Measurements from ENCODE around the gene CLNK. TPM values are rescaled to one million over a fixed set of nuclear protein-coding genes. Genes with fewer than 3 reads are reported as not detected.

Gene CLNK
- total RNA-seq, 1 experiment from 2014 or later = not detected

- no peak overlapping the region for H3K27ac ChIP-seq (ENCODE audit: insufficient read length, low read depth, low read length)
- TF ChIP-seq, protein P1, sequence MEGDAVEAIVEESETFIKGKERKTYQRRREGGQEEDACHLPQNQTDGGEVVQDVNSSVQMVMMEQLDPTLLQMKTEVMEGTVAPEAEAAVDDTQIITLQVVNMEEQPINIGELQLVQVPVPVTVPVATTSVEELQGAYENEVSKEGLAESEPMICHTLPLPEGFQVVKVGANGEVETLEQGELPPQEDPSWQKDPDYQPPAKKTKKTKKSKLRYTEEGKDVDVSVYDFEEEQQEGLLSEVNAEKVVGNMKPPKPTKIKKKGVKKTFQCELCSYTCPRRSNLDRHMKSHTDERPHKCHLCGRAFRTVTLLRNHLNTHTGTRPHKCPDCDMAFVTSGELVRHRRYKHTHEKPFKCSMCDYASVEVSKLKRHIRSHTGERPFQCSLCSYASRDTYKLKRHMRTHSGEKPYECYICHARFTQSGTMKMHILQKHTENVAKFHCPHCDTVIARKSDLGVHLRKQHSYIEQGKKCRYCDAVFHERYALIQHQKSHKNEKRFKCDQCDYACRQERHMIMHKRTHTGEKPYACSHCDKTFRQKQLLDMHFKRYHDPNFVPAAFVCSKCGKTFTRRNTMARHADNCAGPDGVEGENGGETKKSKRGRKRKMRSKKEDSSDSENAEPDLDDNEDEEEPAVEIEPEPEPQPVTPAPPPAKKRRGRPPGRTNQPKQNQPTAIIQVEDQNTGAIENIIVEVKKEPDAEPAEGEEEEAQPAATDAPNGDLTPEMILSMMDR (conservative IDR thresholded peaks at IDR 0.05) = no peak
- no peak overlapping the region for H3K18ac ChIP-seq (ENCODE audit: insufficient read length, low read depth, low read length)
- H3K9me3 Mint-ChIP-seq = no peaks in the 10 kb centered on the region
- no peak for DNase-seq
- no peaks in the 10 kb centered on the region for H4K20me1 ChIP-seq (ENCODE audit: control insufficient read depth, insufficient read depth, insufficient read length)
- H3T11ph ChIP-seq (ENCODE audit: low read length) = no peak overlapping the region
- H2BK120ac ChIP-seq (ENCODE audit: low read depth, low read length, poor library complexity, severe bottlenecking) = no peak overlapping the region
- no peak overlapping the region for H4K91ac ChIP-seq (ENCODE audit: insufficient read length, low read depth, low read length)
- H3K56ac ChIP-seq (ENCODE audit: insufficient read length, low read depth, low read length) = no peak overlapping the region
- no peaks in the 10 kb centered on the region for H3K23me2 ChIP-seq (ENCODE audit: insufficient read length, low read depth, low read length, poor library complexity, severe bottlenecking)
- no peak overlapping the region for H3K4me3 Mint-ChIP-seq
- peaks cover 2% of the 10 kb centered on the region; the same call in 1 of the 2 replicates for H3K27me3 Mint-ChIP-seq (ENCODE audit: low read depth)
- H3K4me2 ChIP-seq (ENCODE audit: insufficient read depth, insufficient read length, low read length) = no peak overlapping the region
- no peaks in the 10 kb centered on the region for H3K27me3 ChIP-seq (ENCODE audit: insufficient read depth, low read length)
- no peaks in the 10 kb centered on the region for H3K79me2 ChIP-seq (ENCODE audit: insufficient read depth, low read length)
- H2BK12ac ChIP-seq (ENCODE audit: insufficient read length, low read depth, low read length) = no peak overlapping the region
- no peak overlapping the region for H2BK20ac ChIP-seq (ENCODE audit: low read depth, low read length, poor library complexity, severe bottlenecking)
- no peak overlapping the region for H4K5ac ChIP-seq (ENCODE audit: insufficient read length, low read depth, low read length)
- no peak overlapping the region for H3K4ac ChIP-seq (ENCODE audit: low read depth, low read length)
- no peak overlapping the region for H3K23ac ChIP-seq (ENCODE audit: insufficient read length, low read depth, low read length)
- H3K14ac ChIP-seq (ENCODE audit: insufficient read depth, low read length) = no peak overlapping the region
- H3K36me3 Mint-ChIP-seq (ENCODE audit: insufficient read depth in 1 of 3, low read depth in 3 of 3) = no peaks in the 10 kb centered on the region
- no peak overlapping the region for H2AK5ac ChIP-seq (ENCODE audit: insufficient read length, low read length)
- no peaks in the 10 kb centered on the region for H3K4me1 ChIP-seq (ENCODE audit: insufficient read depth, low read length)
- H3K9ac ChIP-seq (ENCODE audit: extremely low read depth, insufficient read length, low read length) = no peak overlapping the region
- H2AFZ ChIP-seq (ENCODE audit: low read length) = no peak overlapping the region
- no CpG with 5 or more reads among the region's 5 CpGs for WGBS (ENCODE audit: extremely low coverage, insufficient read length, low lambda C conversion rate)
- no peaks in the 10 kb centered on the region for H3K4me1 Mint-ChIP-seq
- no peak overlapping the region for H2BK15ac ChIP-seq (ENCODE audit: low read depth, low read length)
- no peak overlapping the region for H3K27ac Mint-ChIP-seq
- H4K8ac ChIP-seq (replicated peaks; ENCODE audit: insufficient read length, low read depth, low read length) = no peak overlapping the region
- H3K79me1 ChIP-seq (ENCODE audit: insufficient read depth, low read depth, low read length, poor library complexity, severe bottlenecking) = no peaks in the 10 kb centered on the region
- H2BK5ac ChIP-seq (ENCODE audit: insufficient read length, low read length) = no peak overlapping the region
- no peaks in the 10 kb centered on the region for H3K9me3 ChIP-seq (ENCODE audit: control insufficient read depth, low read depth, low read length)
These were observed 70.6 kb downstream of the CLNK start for GRCh38 chr4:10613926-10614478.

All from H9 (cell line).